ENCODE results near the gene EPN1. TPM values are rescaled to one million over a fixed set of nuclear protein-coding genes. Genes with fewer than 3 reads are reported as not detected.
A peak's percentile ranks its signal among the peaks of the same experiment; 100 is the strongest.

Gene EPN1
- total and polyA plus RNA-seq, 9 of the 15 experiments (the other 6 are each of a cell fraction or from before 2014, with no cell fraction given) = 0.08 to 138 (median 12.7) TPM

- TF ChIP-seq ZNF431 (CRISPR knock-in tag; IDR thresholded peaks at IDR 0.05) = no peak
- TF ChIP-seq HDAC3 (IDR thresholded peaks at IDR 0.05; ENCODE audit: borderline replicate concordance, partially characterized antibody) = peak; percentile 30
- no peak for TF ChIP-seq STAT5B (CRISPR knock-in tag; IDR thresholded peaks at IDR 0.05)
- TF ChIP-seq ZNF3 (CRISPR knock-in tag; IDR thresholded peaks at IDR 0.05) = no peak
- no peak for TF ChIP-seq PHF20 (IDR thresholded peaks at IDR 0.05; ENCODE audit: partially characterized antibody)
- no peak for TF ChIP-seq ARID2 (IDR thresholded peaks at IDR 0.05)
- TF ChIP-seq HDAC1 (IDR thresholded peaks at IDR 0.05) = no peak
- TF ChIP-seq ZBTB33 (CRISPR knock-in tag; IDR thresholded peaks at IDR 0.05) = no peak
- TF ChIP-seq SUPT5H (IDR thresholded peaks at IDR 0.05) = no peak
- no peak for TF ChIP-seq E2F4 (CRISPR knock-in tag; IDR thresholded peaks at IDR 0.05; ENCODE audit: low read depth)
- no peak for TF ChIP-seq POLR3A (IDR thresholded peaks at IDR 0.05; ENCODE audit: borderline replicate concordance, extremely low read depth, insufficient read depth, insufficient read length)
- peak; percentile 70 for TF ChIP-seq DPF2 (IDR thresholded peaks at IDR 0.05)
- no peak for TF ChIP-seq HOMEZ (CRISPR knock-in tag; IDR thresholded peaks at IDR 0.05)
- TF ChIP-seq, protein P1, sequence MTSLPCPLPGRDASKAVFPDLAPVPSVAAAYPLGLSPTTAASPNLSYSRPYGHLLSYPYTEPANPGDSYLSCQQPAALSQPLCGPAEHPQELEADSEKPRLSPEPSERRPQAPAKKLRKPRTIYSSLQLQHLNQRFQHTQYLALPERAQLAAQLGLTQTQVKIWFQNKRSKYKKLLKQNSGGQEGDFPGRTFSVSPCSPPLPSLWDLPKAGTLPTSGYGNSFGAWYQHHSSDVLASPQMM (CRISPR knock-in tag; IDR thresholded peaks at IDR 0.05) = no peak
- TF ChIP-seq PHF8 (IDR thresholded peaks at IDR 0.05; ENCODE audit: borderline replicate concordance, low read length) = no peak
- no peak for TF ChIP-seq ZNF282 (CRISPR knock-in tag; IDR thresholded peaks at IDR 0.05)
- TF ChIP-seq, protein P2, sequence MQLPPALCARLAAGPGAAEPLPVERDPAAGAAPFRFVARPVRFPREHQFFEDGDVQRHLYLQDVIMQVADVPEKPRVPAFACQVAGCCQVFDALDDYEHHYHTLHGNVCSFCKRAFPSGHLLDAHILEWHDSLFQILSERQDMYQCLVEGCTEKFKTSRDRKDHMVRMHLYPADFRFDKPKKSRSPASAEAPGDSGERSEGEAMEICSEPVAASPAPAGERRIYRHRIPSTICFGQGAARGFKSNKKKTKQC (CRISPR knock-in tag; IDR thresholded peaks at IDR 0.05) = no peak
- no peak for TF ChIP-seq ELF2 (CRISPR knock-in tag; IDR thresholded peaks at IDR 0.05)
- no peak for TF ChIP-seq ZNF121 (CRISPR knock-in tag; conservative IDR thresholded peaks at IDR 0.05)
- peak; percentile 68 for TF ChIP-seq TEAD4 (IDR thresholded peaks at IDR 0.05; ENCODE audit: low read length)
- TF ChIP-seq TEAD4 (CRISPR knock-in tag; IDR thresholded peaks at IDR 0.05; ENCODE audit: borderline replicate concordance) = no peak
- peak; percentile 63; the same call in 1 of the 2 replicates for TF ChIP-seq SMARCE1 (IDR thresholded peaks at IDR 0.05)
- TF ChIP-seq KDM1A (IDR thresholded peaks at IDR 0.05) = peak; percentile 86
- no peak for TF ChIP-seq HMG20B (CRISPR knock-in tag; IDR thresholded peaks at IDR 0.05)
- TF ChIP-seq SIRT6 (IDR thresholded peaks at IDR 0.05; ENCODE audit: low read depth, low read length) = no peak
- no peak for TF ChIP-seq RBM34 (IDR thresholded peaks at IDR 0.05; ENCODE audit: borderline replicate concordance, insufficient read depth, low read length)
- TF ChIP-seq CXXC5 (CRISPR knock-in tag; IDR thresholded peaks at IDR 0.05) = no peak
Measured at GRCh38 chr19:55672418-55672817, 2.6 kb upstream of the EPN1 start (continued).
